Pancreas (tissue), 10 donors: ENCODE results near the gene ACD. TPM values are rescaled to one million over a fixed set of nuclear protein-coding genes. Genes with fewer than 3 reads are reported as not detected.

ENCODE experiments used
- ATAC-seq, 4 donors: fragments of 200-7000 bp; cut with Tn5 transposase; one replicate each; pipeline versions ENCODE4 v1.8.0 to v1.9.1; 2020; ENCODE audit warnings: mild to moderate bottlenecking in 4 of 4, moderate library complexity in 4 of 4
- DNase-seq, 6 donors: peaks; one replicate each; pipeline ENCODE4 v3.0.0-alpha.2; 2020
- FAIRE-seq: peaks from 2 replicates; lab custom pipeline; 2012; peaks lifted over from hg19 to GRCh38; lab: Jason Lieb, UNC
- H3K27ac ChIP-seq, 4 donors: fragments of 200-600 bp; sonication (generic); 1 replicate in 3 of 4; 2 replicates in 1 of 4; pipeline versions ENCODE4 v1.5.0 to v1.8.0; 2020
- H3K27me3 ChIP-seq, 4 donors: fragments of 200-600 bp; one replicate each; pipeline ENCODE4 v1.8.0; 2021
- H3K36me3 ChIP-seq, 3 donors: fragments of 200-600 bp; sonication (generic) in 1 of 3; one replicate each; pipeline versions ENCODE4 v1.5.0 to v1.8.0; 2020 to 2021
- H3K4me1 ChIP-seq, 3 donors: fragments of 200-600 bp; one replicate each; pipeline ENCODE4 v1.8.0; 2021
- H3K4me3 ChIP-seq, 4 donors: fragments of 200-600 bp; sonication (generic) in 2 of 4; one replicate each; pipeline versions ENCODE4 v1.5.0 to v1.8.0; 2020 to 2021
- H3K9me3 ChIP-seq, 4 donors: fragments of 200-600 bp; one replicate each; pipeline ENCODE4 v1.8.0; 2021
- WGBS, 2 donors: extraction: QIAGEN DNeasy Blood & Tissue Kit; methylation state at CpG; one replicate each; pipeline ENCODE4 v1.1.7; 2013; 5-methylcytosine and 5-hydroxymethylcytosine counted together
- intact Hi-C, 3 donors: fragments of 100-400 bp; cut with DNase I; formaldehyde crosslinking; loops; one replicate each; pipeline versions ENCODE4 v1.11.1 to v1.14.2; 2022
- polyA plus RNA-seq, 2 donors: library from polyadenylated mRNA; stranded (reverse); fragments of 200-250 nt; gene quantifications; one replicate each; pipeline ENCODE4 v1.2.3, GENCODE V29; 2013
- total RNA-seq, 6 donors: library from RNA; stranded (reverse); fragmentation: NEBNext Ultra II Directional in 4 of 6; extraction: Animal tissue kit (Norgen Biotek cat#: 25700) in 4 of 6; gene quantifications; one replicate each; pipeline versions ENCODE4 v1.2.1 to v1.2.4, GENCODE V29; 2021 to 2023
- TF ChIP-seq, protein P1 (sequence below), 4 donors: fragments of 200-600 bp; sonication (generic) in 3 of 4; IDR thresholded peaks; one replicate each; pipeline versions ENCODE4 v1.5.0 to v1.8.0; 2021; ENCODE audit warnings: antibody characterized with exemption in 4 of 4
- donor health status: healthy with polysubstance abuse.
- donor health status: DM: no; HTN: no; CAD: no; lungs with moderate emphysema.
- donor health status: DM: no; HTN: no; CAD: no.
- donor health status: control.
- donor health status: control.
- donor health status: Bipolar disorder and iron deficiency.
- donor health status: DM: yes; HTN: yes; CAD: no.
- donor health status: DM: no; HTN: no; CAD: no.
- donor health status: DM: no; HTN: no; CAD: no.
- donor health status: DM: yes; HTN: yes; CAD: no.

ACD gene
- total and polyA plus RNA-seq, 8 donors: 6.6 to 29.0 (median 10.2) TPM

- Histone ChIP-seq H3K27me3 (peaks cover 0 to 4% (median 0%) of the 10 kb centered on the region in 4 donors), H3K9me3 (no peaks in the 10 kb centered on the region), H3K4me3 (peak overlapping the region; percentile 21 to 47 (median 32)), H3K36me3 (no peaks in the 10 kb centered on the region), H3K27ac (no peak overlapping the region), H3K4me1 (peaks cover 0 to 8% (median 6%) of the 10 kb centered on the region in 3 donors)
- DNase-seq (peak in 4 of 6 donors; percentile 24 to 84 (median 59)), ATAC-seq (peak; percentile 28 to 61 (median 34)), FAIRE-seq (no peak)
- intact Hi-C loops: no loop called here
- 1 to 5% methylated on average over 44 to 68 of the region's 68 CpGs for WGBS, 2 donors
- TF ChIP-seq, protein P1, sequence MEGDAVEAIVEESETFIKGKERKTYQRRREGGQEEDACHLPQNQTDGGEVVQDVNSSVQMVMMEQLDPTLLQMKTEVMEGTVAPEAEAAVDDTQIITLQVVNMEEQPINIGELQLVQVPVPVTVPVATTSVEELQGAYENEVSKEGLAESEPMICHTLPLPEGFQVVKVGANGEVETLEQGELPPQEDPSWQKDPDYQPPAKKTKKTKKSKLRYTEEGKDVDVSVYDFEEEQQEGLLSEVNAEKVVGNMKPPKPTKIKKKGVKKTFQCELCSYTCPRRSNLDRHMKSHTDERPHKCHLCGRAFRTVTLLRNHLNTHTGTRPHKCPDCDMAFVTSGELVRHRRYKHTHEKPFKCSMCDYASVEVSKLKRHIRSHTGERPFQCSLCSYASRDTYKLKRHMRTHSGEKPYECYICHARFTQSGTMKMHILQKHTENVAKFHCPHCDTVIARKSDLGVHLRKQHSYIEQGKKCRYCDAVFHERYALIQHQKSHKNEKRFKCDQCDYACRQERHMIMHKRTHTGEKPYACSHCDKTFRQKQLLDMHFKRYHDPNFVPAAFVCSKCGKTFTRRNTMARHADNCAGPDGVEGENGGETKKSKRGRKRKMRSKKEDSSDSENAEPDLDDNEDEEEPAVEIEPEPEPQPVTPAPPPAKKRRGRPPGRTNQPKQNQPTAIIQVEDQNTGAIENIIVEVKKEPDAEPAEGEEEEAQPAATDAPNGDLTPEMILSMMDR (IDR thresholded peaks at IDR 0.05): no peak
Measured at GRCh38 chr16:67653128-67653788, 6.8 kb downstream of the ACD start.

DNA sequence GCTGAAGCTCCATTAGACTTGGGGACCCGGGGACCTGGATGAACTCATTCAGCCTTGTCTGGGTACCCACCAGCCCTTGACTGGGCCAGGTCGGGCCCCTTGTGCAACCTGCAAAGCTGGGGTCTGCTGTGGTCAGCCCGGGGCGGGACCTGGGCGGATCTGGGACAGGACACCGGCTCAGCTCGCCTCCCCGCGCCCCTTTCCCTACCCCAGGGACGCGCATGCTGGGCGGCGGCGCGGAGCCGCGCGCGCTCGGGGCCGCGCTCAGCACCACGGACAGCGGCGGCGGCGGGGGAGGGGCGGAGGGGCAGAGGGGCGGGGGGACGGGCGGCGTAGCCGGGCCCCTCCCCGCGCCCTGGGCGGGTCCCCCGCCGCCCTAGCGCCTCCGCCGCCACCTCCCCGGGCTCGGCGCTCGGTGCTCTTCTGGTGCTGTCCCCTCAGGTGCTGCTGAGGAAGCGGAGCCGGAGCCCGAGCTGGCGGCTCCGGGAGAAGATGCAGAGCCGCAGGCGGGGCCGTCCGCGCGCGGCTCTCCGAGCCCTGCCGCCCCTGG lies 7.4 kb downstream of the ACD start:
- H3K36me3 ChIP-seq: no peaks in the 10 kb centered on the region
- H3K4me3 ChIP-seq: peak overlapping the region; percentile 21 to 47 (median 32)
- DNase-seq (peak in 4 of 6 donors; percentile 41 to 81 (median 62)), FAIRE-seq (no peak), ATAC-seq (peak; percentile 57 to 88 (median 70))
- no peak overlapping the region for H3K27ac ChIP-seq
- peaks cover 0 to 8% (median 6%) of the 10 kb centered on the region in 3 donors for H3K4me1 ChIP-seq
- intact Hi-C loops: no loop called here
- TF ChIP-seq, protein P1 (IDR thresholded peaks at IDR 0.05): no peak
- WGBS, 2 donors: 3 to 8% methylated on average over 28 to 59 of the region's 59 CpGs
- H3K27me3 ChIP-seq: peaks cover 0 to 7% (median 0%) of the 10 kb centered on the region in 4 donors
- no peaks in the 10 kb centered on the region for H3K9me3 ChIP-seq

- TF ChIP-seq, protein P1 (IDR thresholded peaks at IDR 0.05): no peak
- Histone ChIP-seq H3K27me3 (peaks cover 0 to 7% (median 0%) of the 10 kb centered on the region in 4 donors), H3K27ac (no peak overlapping the region), H3K36me3 (no peaks in the 10 kb centered on the region), H3K4me3 (no peak overlapping the region), H3K4me1 (peaks cover 0 to 8% (median 6%) of the 10 kb centered on the region in 3 donors), H3K9me3 (no peaks in the 10 kb centered on the region)
- intact Hi-C loops: no loop called here
- no peak for DNase-seq
- 86 to 94% methylated on average over 4 of the region's 4 CpGs for WGBS, 2 donors
- FAIRE-seq: no peak
- no peak for ATAC-seq
Measured at GRCh38 chr16:67651847-67652246, 8.2 kb downstream of the ACD start.

- no peak for FAIRE-seq
- intact Hi-C loops: no loop called here
- Histone ChIP-seq H3K9me3 (no peaks in the 10 kb centered on the region), H3K27ac (no peak overlapping the region), H3K4me1 (peaks cover 0 to 8% (median 6%) of the 10 kb centered on the region in 3 donors), H3K36me3 (no peaks in the 10 kb centered on the region), H3K27me3 (peaks cover 0 to 7% (median 0%) of the 10 kb centered on the region in 4 donors), H3K4me3 (no peak overlapping the region)
- no peak for ATAC-seq
- 87 to 91% methylated on average over 7 of the region's 7 CpGs for WGBS, 2 donors
- TF ChIP-seq, protein P1 (IDR thresholded peaks at IDR 0.05): no peak
- DNase-seq: no peak
Measured at GRCh38 chr16:67651039-67651438, 9.0 kb downstream of the ACD start.

GRCh38 chr16:67650023-67650422 lies 10.0 kb downstream of the ACD start:
- Histone ChIP-seq H3K27me3 (peaks cover 0 to 7% (median 0%) of the 10 kb centered on the region in 4 donors), H3K9me3 (no peaks in the 10 kb centered on the region), H3K4me3 (no peak overlapping the region), H3K36me3 (no peaks in the 10 kb centered on the region), H3K4me1 (peaks cover 0 to 8% (median 6%) of the 10 kb centered on the region in 3 donors), H3K27ac (no peak overlapping the region)
- intact Hi-C loops: no loop called here
- DNase-seq (no peak), FAIRE-seq (no peak), ATAC-seq (no peak)
- TF ChIP-seq, protein P1 (IDR thresholded peaks at IDR 0.05): no peak
- WGBS, 2 donors: 67% methylated on average over 8 of the region's 8 CpGs
